Sigmoid colon (tissue), 7 donors: ENCODE measurements around the gene APLP2. TPM values are rescaled to one million over a fixed set of nuclear protein-coding genes. Genes with fewer than 3 reads are reported as not detected.

Experiments
- DNase-seq: peaks from one replicate; pipeline ENCODE4 v3.0.0-alpha.2; 2019
- H3K27ac ChIP-seq, 4 donors: fragments of 200-600 bp; sonication (generic); one replicate each; pipeline ENCODE4 v1.5.1; 2016 to 2019; ENCODE audit warnings: mild to moderate bottlenecking in 1 of 4
- H3K27me3 ChIP-seq, 3 donors: fragments of 200-600 bp; sonication (generic); one replicate each; pipeline ENCODE4 v1.5.1; 2019; ENCODE audit warnings: mild to moderate bottlenecking in 1 of 3
- H3K36me3 ChIP-seq, 4 donors: fragments of 200-600 bp; sonication (generic); one replicate each; pipeline ENCODE4 v1.5.1; 2016 to 2019
- H3K4me1 ChIP-seq, 4 donors: fragments of 200-600 bp; sonication (generic); one replicate each; pipeline ENCODE4 v1.5.1; 2017 to 2019
- H3K4me3 ChIP-seq, 4 donors: fragments of 200-600 bp; sonication (generic); one replicate each; pipeline ENCODE4 v1.5.1; 2017 to 2019; ENCODE audit warnings: mild to moderate bottlenecking in 2 of 4, moderate library complexity in 1 of 4
- H3K9me3 ChIP-seq, 4 donors: fragments of 200-600 bp in 3 of 4; sonication (generic) in 3 of 4; one replicate each; pipeline versions ENCODE4 v1.5.1 to v1.6.1; 2013 to 2019
- CTCF ChIP-seq, 4 experiments: fragments of 450-650 bp in 3 of 4; fragments of 200-600 bp in 1 of 4; IDR thresholded peaks; one replicate each; pipeline ENCODE4 v1.5.1; 2016 to 2019; ENCODE audit warnings: antibody characterized with exemption in 4 of 4, mild to moderate bottlenecking in 3 of 4, moderate library complexity in 2 of 4
- EP300 ChIP-seq, 4 donors: sonication (generic); formaldehyde crosslinking; IDR thresholded peaks; one replicate each; pipeline ENCODE4 v1.6.1; 2017; ENCODE audit warnings: antibody characterized with exemption in 4 of 4
- POLR2A ChIP-seq, 2 donors: fragments of 450-650 bp; IDR thresholded peaks; one replicate each; pipeline ENCODE4 v1.6.1; 2016; ENCODE audit warnings: antibody characterized with exemption in 2 of 2, mild to moderate bottlenecking in 2 of 2, moderate library complexity in 2 of 2
- POLR2AphosphoS5 ChIP-seq, 4 donors: sonication (generic); formaldehyde crosslinking; IDR thresholded peaks; one replicate each; pipeline ENCODE4 v1.6.1; 2017; ENCODE audit warnings: antibody characterized with exemption in 4 of 4
- WGBS, 2 donors: extraction: QIAGEN DNeasy Blood & Tissue Kit; methylation state at CpG; one replicate each; pipeline ENCODE4 v1.1.7; 2013; 5-methylcytosine and 5-hydroxymethylcytosine counted together
- intact Hi-C: fragments of 100-400 bp; cut with DNase I; formaldehyde crosslinking; loops from one replicate; pipeline ENCODE4 v1.15.1; 2023
- polyA plus RNA-seq, 3 donors: library from polyadenylated mRNA; stranded (reverse); fragments of 200-250 nt; gene quantifications; one replicate each; pipeline ENCODE4 v1.2.3, GENCODE V29; 2013
- total RNA-seq, 4 donors: library from RNA; depleted of rRNA; stranded (reverse); fragments of >200 nt; gene quantifications; one replicate each; pipeline ENCODE4 v1.1.0, GENCODE V29; 2016
- donor health status: healthy with polysubstance abuse.
- donor health status: Bipolar disorder and iron deficiency.
- donor health status: healthy.

The APLP2 gene
- total and polyA plus RNA-seq, 7 donors: 39.0 to 276 (median 247) TPM

GRCh38 chr11:130151196-130151595 lies 81.5 kb downstream of the APLP2 start:
- H3K27ac ChIP-seq: no peak overlapping the region
- no peak overlapping the region for H3K4me3 ChIP-seq
- intact Hi-C loops: no loop called here
- H3K4me1 ChIP-seq: peaks cover 0 to 6% (median 2%) of the 10 kb centered on the region in 4 donors
- no peaks in the 10 kb centered on the region for H3K36me3 ChIP-seq
- no peak for DNase-seq
- WGBS, 2 donors: 69 to 96% methylated on average over 1 of the region's 1 CpG
- H3K27me3 ChIP-seq: no peaks in the 10 kb centered on the region
- no peaks in the 10 kb centered on the region for H3K9me3 ChIP-seq
- no peak for TF ChIP-seq CTCF (IDR thresholded peaks at IDR 0.05)

- TF ChIP-seq EP300 (IDR thresholded peaks at IDR 0.05) (no peak), CTCF (IDR thresholded peaks at IDR 0.05) (no peak), POLR2AphosphoS5 (IDR thresholded peaks at IDR 0.05) (no peak), POLR2A (IDR thresholded peaks at IDR 0.05) (no peak)
- WGBS, 2 donors: 46 to 69% methylated on average over 11 of the region's 11 CpGs
- H3K27ac ChIP-seq: no peak overlapping the region
- H3K9me3 ChIP-seq: no peaks in the 10 kb centered on the region
- intact Hi-C loops: no loop called here
- peaks cover 0 to 14% (median 12%) of the 10 kb centered on the region in 4 donors for H3K4me1 ChIP-seq
- peaks cover 12 to 29% (median 21%) of the 10 kb centered on the region in 3 donors for H3K27me3 ChIP-seq
- no peak for DNase-seq
- no peaks in the 10 kb centered on the region for H3K36me3 ChIP-seq
- no peak overlapping the region for H3K4me3 ChIP-seq
Observed at GRCh38 chr11:130156108-130157022, 86.7 kb downstream of the APLP2 start.

GRCh38 chr11:130157101-130157500 lies 87.4 kb downstream of the APLP2 start:
- 94 to 97% methylated on average over 8 of the region's 8 CpGs for WGBS, 2 donors
- no peak for TF ChIP-seq POLR2A (IDR thresholded peaks at IDR 0.05)
- no peak for TF ChIP-seq POLR2AphosphoS5 (IDR thresholded peaks at IDR 0.05)
- TF ChIP-seq EP300 (IDR thresholded peaks at IDR 0.05): no peak
- TF ChIP-seq CTCF (IDR thresholded peaks at IDR 0.05): no peak
- Histone ChIP-seq H3K27ac (no peak overlapping the region), H3K4me1 (peaks cover 0 to 14% (median 12%) of the 10 kb centered on the region in 4 donors), H3K4me3 (no peak overlapping the region), H3K9me3 (no peaks in the 10 kb centered on the region), H3K36me3 (no peaks in the 10 kb centered on the region), H3K27me3 (peaks cover 12 to 37% (median 21%) of the 10 kb centered on the region in 3 donors)
- intact Hi-C loops: no loop called here
- DNase-seq: no peak

- DNase-seq: no peak
- Histone ChIP-seq H3K27ac (no peak overlapping the region), H3K36me3 (no peaks in the 10 kb centered on the region), H3K27me3 (peaks cover 12 to 44% (median 21%) of the 10 kb centered on the region in 3 donors), H3K9me3 (no peaks in the 10 kb centered on the region), H3K4me3 (no peak overlapping the region), H3K4me1 (peaks cover 0 to 14% (median 12%) of the 10 kb centered on the region in 4 donors)
- intact Hi-C loops: no loop called here
- WGBS, 2 donors: 82 to 93% methylated on average over 3 of the region's 3 CpGs
- TF ChIP-seq CTCF (IDR thresholded peaks at IDR 0.05): no peak
- TF ChIP-seq POLR2AphosphoS5 (IDR thresholded peaks at IDR 0.05): no peak
- TF ChIP-seq EP300 (IDR thresholded peaks at IDR 0.05): no peak
- no peak for TF ChIP-seq POLR2A (IDR thresholded peaks at IDR 0.05)
Observed at GRCh38 chr11:130157840-130158239, 88.1 kb downstream of the APLP2 start.
